ENCODE results near the gene STIL. TPM values are rescaled to one million over a fixed set of nuclear protein-coding genes. Genes with fewer than 3 reads are reported as not detected.

STIL gene
- total and polyA plus RNA-seq, 2 of the 13 experiments (the other 11 are each of a cell fraction or from before 2014, with no cell fraction given) = 13.7 to 18.6 TPM

- no peak for TF ChIP-seq STAT6 (CRISPR knock-in tag; IDR thresholded peaks at IDR 0.05; ENCODE audit: borderline replicate concordance)
- no peak for TF ChIP-seq MEF2D (CRISPR knock-in tag; IDR thresholded peaks at IDR 0.05)
- 0 out of 2 replicates have a peak, but pooled peaks have one; percentile 50 for TF ChIP-seq NRL (CRISPR knock-in tag; IDR thresholded peaks at IDR 0.05; ENCODE audit: borderline replicate concordance)
- TF ChIP-seq ZMYM3 (CRISPR knock-in tag; IDR thresholded peaks at IDR 0.05) = peak; percentile 74; the same call in 1 of the 2 replicates
- no peak for TF ChIP-seq CHCHD3 (CRISPR knock-in tag; IDR thresholded peaks at IDR 0.05)
- no peak for TF ChIP-seq ELF3 (CRISPR knock-in tag; IDR thresholded peaks at IDR 0.05)
- TF ChIP-seq ZNF546 (CRISPR knock-in tag; conservative IDR thresholded peaks at IDR 0.05) = 0 out of 2 replicates have a peak, but pooled peaks have one; percentile 28
- no peak for TF ChIP-seq ZNF263 (CRISPR knock-in tag; IDR thresholded peaks at IDR 0.05)
- no peak; the same call in 1 of the 2 replicates for TF ChIP-seq ZNF713 (CRISPR knock-in tag; IDR thresholded peaks at IDR 0.05)
- TF ChIP-seq CEBPB (IDR thresholded peaks at IDR 0.05; ENCODE audit: borderline replicate concordance, low read depth, low read length) = no peak
- no peak for TF ChIP-seq ZBTB8A (CRISPR knock-in tag; IDR thresholded peaks at IDR 0.05; ENCODE audit: borderline replicate concordance, low read depth)
- no peak; the same call in 1 of the 2 replicates for TF ChIP-seq PHF21A (CRISPR knock-in tag; IDR thresholded peaks at IDR 0.05)
- TF ChIP-seq ZNF383 (CRISPR knock-in tag; IDR thresholded peaks at IDR 0.05; ENCODE audit: borderline replicate concordance) = no peak
- no peak for TF ChIP-seq POLR2AphosphoS2 (IDR thresholded peaks at IDR 0.05; ENCODE audit: low read depth, low read length)
- no peak for TF ChIP-seq ZNF34 (CRISPR knock-in tag; IDR thresholded peaks at IDR 0.05; ENCODE audit: borderline replicate concordance)
- TF ChIP-seq ZNF740 (CRISPR knock-in tag; IDR thresholded peaks at IDR 0.05) = no peak
- TF ChIP-seq ATAD3A (CRISPR knock-in tag; IDR thresholded peaks at IDR 0.05) = no peak
- TF ChIP-seq, protein P1, sequence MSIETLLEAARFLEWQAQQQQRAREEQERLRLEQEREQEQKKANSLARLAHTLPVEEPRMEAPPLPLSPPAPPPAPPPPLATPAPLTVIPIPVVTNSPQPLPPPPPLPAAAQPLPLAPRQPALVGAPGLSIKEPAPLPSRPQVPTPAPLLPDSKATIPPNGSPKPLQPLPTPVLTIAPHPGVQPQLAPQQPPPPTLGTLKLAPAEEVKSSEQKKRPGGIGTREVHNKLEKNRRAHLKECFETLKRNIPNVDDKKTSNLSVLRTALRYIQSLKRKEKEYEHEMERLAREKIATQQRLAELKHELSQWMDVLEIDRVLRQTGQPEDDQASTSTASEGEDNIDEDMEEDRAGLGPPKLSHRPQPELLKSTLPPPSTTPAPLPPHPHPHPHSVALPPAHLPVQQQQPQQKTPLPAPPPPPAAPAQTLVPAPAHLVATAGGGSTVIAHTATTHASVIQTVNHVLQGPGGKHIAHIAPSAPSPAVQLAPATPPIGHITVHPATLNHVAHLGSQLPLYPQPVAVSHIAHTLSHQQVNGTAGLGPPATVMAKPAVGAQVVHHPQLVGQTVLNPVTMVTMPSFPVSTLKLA (IDR thresholded peaks at IDR 0.05) = no peak
- 0 out of 2 replicates have a peak, but pooled peaks have one; percentile 30 for TF ChIP-seq ZNF280B (CRISPR knock-in tag; IDR thresholded peaks at IDR 0.05; ENCODE audit: borderline replicate concordance)
- TF ChIP-seq, protein P2, sequence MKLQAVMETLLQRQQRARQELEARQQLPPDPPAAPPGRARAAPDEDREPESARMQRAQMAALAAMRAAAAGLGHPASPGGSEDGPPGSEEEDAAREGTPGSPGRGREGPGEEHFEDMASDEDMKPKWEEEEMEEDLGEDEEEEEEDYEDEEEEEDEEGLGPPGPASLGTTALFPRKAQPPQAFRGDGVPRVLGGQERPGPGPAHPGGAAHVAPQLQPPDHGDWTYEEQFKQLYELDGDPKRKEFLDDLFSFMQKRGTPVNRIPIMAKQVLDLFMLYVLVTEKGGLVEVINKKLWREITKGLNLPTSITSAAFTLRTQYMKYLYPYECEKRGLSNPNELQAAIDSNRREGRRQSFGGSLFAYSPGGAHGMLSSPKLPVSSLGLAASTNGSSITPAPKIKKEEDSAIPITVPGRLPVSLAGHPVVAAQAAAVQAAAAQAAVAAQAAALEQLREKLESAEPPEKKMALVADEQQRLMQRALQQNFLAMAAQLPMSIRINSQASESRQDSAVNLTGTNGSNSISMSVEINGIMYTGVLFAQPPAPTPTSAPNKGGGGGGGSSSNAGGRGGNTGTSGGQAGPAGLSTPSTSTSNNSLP (IDR thresholded peaks at IDR 0.05; ENCODE audit: low read depth, low read length) = no peak
- TF ChIP-seq ZNF660 (CRISPR knock-in tag; IDR thresholded peaks at IDR 0.05; ENCODE audit: borderline replicate concordance, low read depth) = no peak
- peak; percentile 39; the same call in 1 of the 2 replicates for TF ChIP-seq TARDBP (CRISPR knock-in tag; IDR thresholded peaks at IDR 0.05)
These were observed 19.0 kb upstream of the STIL start (continued) for GRCh38 chr1:47332779-47333577.

Measured in HepG2 (cell line).